Measurements from ENCODE around the gene URM1. TPM values are rescaled to one million over a fixed set of nuclear protein-coding genes. Genes with fewer than 3 reads are reported as not detected.
"Not testable (repeated sequence)": the region's sequence is repeated elsewhere in the genome, so short reads cannot be mapped to it uniquely, and the experiment has no call there.

The URM1 gene
- total and polyA plus RNA-seq, 7 donors = 16.3 to 73.3 (median 25.1) TPM

DNA sequence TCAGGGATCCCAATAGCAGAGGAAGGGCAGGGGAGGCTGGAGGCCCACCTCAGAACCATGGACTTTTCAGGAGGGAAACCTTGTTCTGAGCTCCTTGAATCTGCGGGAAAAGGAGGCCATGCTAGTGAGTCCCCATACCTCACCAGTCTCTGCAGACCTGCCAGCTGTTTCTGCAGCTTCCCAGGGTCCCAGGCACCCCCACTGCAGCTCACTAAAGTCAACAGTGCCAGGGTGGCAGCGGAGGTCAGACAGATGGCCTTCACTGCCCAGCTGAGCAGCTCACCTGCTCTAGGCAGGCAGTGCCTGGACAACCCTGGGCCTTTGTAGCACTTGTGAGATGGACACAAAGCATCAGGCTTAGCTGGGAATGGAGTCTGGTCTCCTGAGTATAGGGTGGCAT, 35.3 kb upstream of the URM1 start:
- intact Hi-C loops (cut with DNase I) = no loop called here
- no peak for DNase-seq
- Histone ChIP-seq H3K27me3 (no peaks in the 10 kb centered on the region), H3K36me3 (peaks cover 0 to 27% (median 3%) of the 10 kb centered on the region in 4 donors), H3K4me3 (no peak overlapping the region), H3K9me3 (no peaks in the 10 kb centered on the region), H3K27ac (no peak overlapping the region), H3K4me1 (peaks cover 0 to 8% (median 5%) of the 10 kb centered on the region in 4 donors)
- TF ChIP-seq POLR2A (IDR thresholded peaks at IDR 0.05) = no peak
- TF ChIP-seq EP300 (IDR thresholded peaks at IDR 0.05) = no peak
- TF ChIP-seq POLR2AphosphoS5 (IDR thresholded peaks at IDR 0.05) = no peak
- TF ChIP-seq, protein P1, sequence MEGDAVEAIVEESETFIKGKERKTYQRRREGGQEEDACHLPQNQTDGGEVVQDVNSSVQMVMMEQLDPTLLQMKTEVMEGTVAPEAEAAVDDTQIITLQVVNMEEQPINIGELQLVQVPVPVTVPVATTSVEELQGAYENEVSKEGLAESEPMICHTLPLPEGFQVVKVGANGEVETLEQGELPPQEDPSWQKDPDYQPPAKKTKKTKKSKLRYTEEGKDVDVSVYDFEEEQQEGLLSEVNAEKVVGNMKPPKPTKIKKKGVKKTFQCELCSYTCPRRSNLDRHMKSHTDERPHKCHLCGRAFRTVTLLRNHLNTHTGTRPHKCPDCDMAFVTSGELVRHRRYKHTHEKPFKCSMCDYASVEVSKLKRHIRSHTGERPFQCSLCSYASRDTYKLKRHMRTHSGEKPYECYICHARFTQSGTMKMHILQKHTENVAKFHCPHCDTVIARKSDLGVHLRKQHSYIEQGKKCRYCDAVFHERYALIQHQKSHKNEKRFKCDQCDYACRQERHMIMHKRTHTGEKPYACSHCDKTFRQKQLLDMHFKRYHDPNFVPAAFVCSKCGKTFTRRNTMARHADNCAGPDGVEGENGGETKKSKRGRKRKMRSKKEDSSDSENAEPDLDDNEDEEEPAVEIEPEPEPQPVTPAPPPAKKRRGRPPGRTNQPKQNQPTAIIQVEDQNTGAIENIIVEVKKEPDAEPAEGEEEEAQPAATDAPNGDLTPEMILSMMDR (IDR thresholded peaks at IDR 0.05) = no peak
- 92 to 95% methylated on average over 2 of the region's 2 CpGs for WGBS, 2 donors

DNA sequence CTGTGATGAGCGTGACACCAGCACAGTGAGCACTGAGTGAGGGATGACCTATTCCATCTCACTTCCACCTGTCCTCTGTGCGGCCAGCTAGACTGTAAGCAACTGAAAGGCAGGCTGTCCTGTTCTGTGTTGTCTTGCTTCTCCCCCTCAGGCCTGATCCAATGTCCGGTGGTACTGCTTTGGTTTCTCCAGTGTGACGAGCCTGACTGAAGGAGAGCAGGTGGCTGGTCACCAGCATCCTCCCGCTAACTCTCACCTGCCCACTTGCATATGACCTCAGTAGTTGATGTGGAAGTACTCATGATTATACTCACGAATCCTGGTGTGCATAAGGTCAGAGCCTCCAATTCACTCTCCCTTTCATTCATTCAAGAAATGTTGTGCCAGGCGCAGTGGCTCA, 33.2 kb upstream of the URM1 start:
- intact Hi-C loops (cut with DNase I) = no loop called here
- 92 to 94% methylated on average over 7 of the region's 7 CpGs for WGBS, 2 donors
- peaks cover 0 to 18% (median 14%) of the 10 kb centered on the region in 4 donors for H3K4me1 ChIP-seq

DNA sequence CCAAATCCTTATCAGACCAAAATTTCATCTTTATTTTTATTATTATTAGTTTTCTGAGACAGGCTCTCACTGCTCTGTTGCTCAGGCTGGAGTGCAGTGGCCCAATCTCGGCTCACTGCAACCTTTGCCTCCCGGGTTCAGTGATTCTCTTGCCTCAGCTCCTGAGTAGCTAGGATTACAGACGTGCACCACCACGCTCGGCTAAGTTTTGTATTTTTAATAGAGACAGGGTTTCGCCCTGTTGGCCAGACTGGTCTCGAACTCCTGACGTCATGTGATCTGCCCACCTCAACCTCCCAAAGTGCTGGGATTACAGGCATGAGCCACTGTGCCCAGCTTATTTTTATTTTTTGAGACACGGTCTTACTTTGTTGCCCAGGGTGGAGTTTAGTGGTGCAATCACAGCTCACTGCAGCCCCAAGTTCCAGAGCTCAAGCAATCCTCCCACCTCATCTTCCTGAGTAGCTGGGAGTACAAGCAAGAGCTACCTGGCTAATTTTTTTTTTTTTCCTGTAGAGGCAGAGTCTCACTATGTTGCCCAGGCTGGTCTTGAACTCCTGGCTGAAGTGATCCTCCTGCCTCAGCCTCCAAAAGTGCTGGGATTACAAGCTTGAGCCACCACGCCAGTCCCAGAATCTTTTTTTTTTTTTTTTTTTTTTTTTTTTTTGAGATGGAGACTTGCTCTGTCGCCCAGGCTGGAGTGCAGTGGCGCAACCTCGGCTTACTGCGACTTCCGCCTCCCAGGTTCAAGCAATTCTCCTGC, 32.1 kb upstream of the URM1 start:
- H3K9me3 ChIP-seq; H3K4me3 ChIP-seq; DNase-seq; intact Hi-C loops (cut with DNase I); H3K27me3 ChIP-seq; H3K27ac ChIP-seq: not testable (repeated sequence)
- Histone ChIP-seq H3K36me3 (peaks cover 0 to 20% (median 9%) of the 10 kb centered on the region in 4 donors), H3K4me1 (peaks cover 0 to 18% (median 14%) of the 10 kb centered on the region in 4 donors)
- WGBS, 2 donors = 93% methylated on average over 15 of the region's 15 CpGs

More for the DNA sequence above, 33.2 kb upstream of the URM1 start:
- Histone ChIP-seq H3K27me3 (no peaks in the 10 kb centered on the region), H3K9me3 (no peaks in the 10 kb centered on the region), H3K4me3 (no peak overlapping the region), H3K36me3 (peaks cover 0 to 20% (median 4%) of the 10 kb centered on the region in 4 donors), H3K27ac (no peak overlapping the region)
- no peak for DNase-seq
- TF ChIP-seq, protein P1 (IDR thresholded peaks at IDR 0.05) = no peak
- TF ChIP-seq POLR2A (IDR thresholded peaks at IDR 0.05) (no peak), EP300 (IDR thresholded peaks at IDR 0.05) (no peak), POLR2AphosphoS5 (IDR thresholded peaks at IDR 0.05) (no peak)

DNA sequence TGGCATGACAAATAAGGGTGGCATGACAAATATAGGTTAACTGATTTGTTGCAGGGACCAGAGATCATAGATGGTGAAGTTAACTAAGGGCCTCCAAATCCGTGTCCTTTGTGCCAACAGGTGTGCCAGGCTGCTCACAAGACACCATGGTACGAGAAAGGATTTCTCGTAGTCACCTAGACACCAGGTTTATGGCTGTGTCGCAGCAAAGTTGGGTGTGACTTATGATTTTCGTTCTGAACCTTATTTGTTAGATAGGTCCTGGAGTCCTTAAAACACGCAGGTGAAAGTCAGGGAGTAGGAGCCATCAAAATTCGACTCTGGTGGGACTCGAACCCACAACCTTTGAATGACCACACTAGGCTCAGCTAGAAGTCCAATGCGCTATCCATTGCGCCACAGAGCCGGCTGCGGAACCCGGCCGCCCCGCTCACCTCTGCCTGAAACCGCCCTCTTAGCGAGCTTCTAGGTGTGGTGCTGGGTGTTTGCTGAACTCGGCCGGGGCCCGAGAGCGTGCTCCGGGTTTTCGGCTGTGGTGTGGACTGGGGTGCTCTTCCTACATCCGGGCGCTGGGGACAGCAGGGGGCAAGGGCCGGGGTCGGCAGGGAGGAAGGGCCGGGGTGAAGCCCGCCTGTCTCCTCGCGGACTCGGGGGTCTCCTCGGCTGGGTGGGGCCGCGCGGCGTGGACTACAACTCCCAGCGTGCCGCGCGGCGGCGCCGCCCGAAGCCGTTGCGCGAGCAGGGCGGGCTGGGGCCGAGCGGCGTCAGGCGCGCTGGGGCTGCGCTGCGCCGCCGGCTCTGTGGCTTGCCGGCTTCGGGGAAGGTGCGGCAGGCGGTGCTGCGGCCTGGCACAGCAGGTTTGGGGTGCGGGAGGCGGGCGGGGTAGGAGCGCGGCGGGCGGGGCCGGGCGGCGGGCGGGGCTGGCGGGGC, 31.1 kb upstream of the URM1 start, which contains the start of gene SLC27A4:
Gene SLC27A4, plus strand, starts transcription at position 767 of the 930 bp plus-strand sequence. CDS start 2,606 bp downstream, outside the sequence.
- Histone ChIP-seq H3K36me3 (peaks cover 0 to 26% (median 16%) of the 10 kb centered on the region in 4 donors), H3K4me1 (peaks cover 0 to 18% (median 14%) of the 10 kb centered on the region in 4 donors), H3K4me3 (peak within 1 kb of the TSS; percentile 69 to 91 (median 86)), H3K27ac (peak within 1 kb of the TSS; percentile 85 to 86 (median 85)), H3K9me3 (no peaks in the 10 kb centered on the region), H3K27me3 (no peaks in the 10 kb centered on the region)
- TF ChIP-seq POLR2AphosphoS5 (IDR thresholded peaks at IDR 0.05) = peak in 1 of 4 donors; percentile 6
- no peak for TF ChIP-seq EP300 (IDR thresholded peaks at IDR 0.05)
- intact Hi-C loops (cut with DNase I) = loop anchor here (2.0 kb wide), 3 partner anchors 17 to 45 kb away; partner anchors contain the start of genes COQ4, TRUB2 and URM1
- peak; percentile 80 for DNase-seq
- 2 to 5% methylated on average over 75 of the region's 75 CpGs for WGBS, 2 donors

DNA sequence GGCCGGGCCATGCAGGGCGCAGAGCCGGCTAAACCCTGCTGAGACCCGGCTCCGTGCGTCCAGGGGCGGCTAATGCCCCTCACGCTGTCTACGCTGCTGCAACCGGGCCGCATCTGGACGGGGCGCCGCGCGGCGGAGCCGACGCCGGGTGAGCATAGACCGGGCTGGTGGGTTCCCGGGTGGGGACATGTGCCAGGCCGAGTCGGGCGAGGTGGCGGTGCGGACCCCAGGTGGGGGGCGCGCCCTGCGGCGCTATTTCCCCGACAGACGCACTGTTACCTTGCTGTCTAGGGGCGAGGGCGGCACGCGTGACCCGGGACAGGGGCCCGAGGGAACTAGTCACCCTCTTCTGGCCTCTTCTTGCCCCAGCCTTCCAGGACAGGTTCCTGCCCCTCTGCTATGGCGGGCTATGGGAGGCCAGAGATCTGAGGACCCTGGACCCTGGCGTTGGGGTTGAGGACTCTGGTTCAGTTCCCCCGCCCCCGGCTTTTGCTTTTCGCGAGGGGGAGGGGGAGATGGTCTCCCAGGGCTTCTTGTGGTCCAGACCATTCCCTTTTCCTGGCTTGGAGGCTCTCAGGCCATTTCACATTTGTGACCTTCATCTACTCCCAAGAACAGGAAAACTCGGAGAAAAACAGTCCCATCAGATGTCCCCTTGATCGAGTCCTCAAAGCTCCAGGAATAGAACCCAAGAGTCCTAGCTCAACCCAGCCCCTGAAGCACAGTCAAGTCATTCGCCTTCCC, 30.3 kb upstream of the URM1 start:
- H3K27ac ChIP-seq = peak overlapping the region; percentile 85 to 86 (median 85)
- peaks cover 0 to 34% (median 24%) of the 10 kb centered on the region in 4 donors for H3K36me3 ChIP-seq
- no peaks in the 10 kb centered on the region for H3K27me3 ChIP-seq
- no peak for DNase-seq
- H3K4me3 ChIP-seq = peak overlapping the region; percentile 69 to 91 (median 86)
- TF ChIP-seq POLR2AphosphoS5 (IDR thresholded peaks at IDR 0.05) (no peak), POLR2A (IDR thresholded peaks at IDR 0.05) (no peak), EP300 (IDR thresholded peaks at IDR 0.05) (no peak)
- TF ChIP-seq, protein P1 (IDR thresholded peaks at IDR 0.05) = no peak
- no peaks in the 10 kb centered on the region for H3K9me3 ChIP-seq
- peaks cover 0 to 18% (median 14%) of the 10 kb centered on the region in 4 donors for H3K4me1 ChIP-seq
- intact Hi-C loops (cut with DNase I) = loop anchor here (2.0 kb wide), 3 partner anchors 18 to 46 kb away; partner anchors contain the start of genes COQ4, TRUB2 and URM1
- 1% methylated on average over 48 of the region's 48 CpGs for WGBS, 2 donors

Data from sigmoid colon (tissue), 7 donors.